HEK293 (cell line): ENCODE data around the gene MXI1.

Experiments used
- BCL11A ChIP-seq: fragments of 450-650 bp; formaldehyde crosslinking; IDR thresholded peaks from 2 replicates; pipeline ENCODE4 v1.5.1; 2016; ENCODE audit warnings: low read depth, missing biosample characterization, missing genetic modification characterization
- RBAK ChIP-seq: fragments of 450-650 bp; formaldehyde crosslinking; IDR thresholded peaks from 2 replicates; pipeline ENCODE4 v1.5.1; 2016; ENCODE audit warnings: missing biosample characterization, missing genetic modification characterization
- ZBTB20 ChIP-seq: fragments of 450-650 bp; formaldehyde crosslinking; IDR thresholded peaks from 2 replicates; pipeline ENCODE4 v1.5.1; 2016; ENCODE audit warnings: missing biosample characterization, missing genetic modification characterization
- ZBTB48 ChIP-seq: fragments of 450-650 bp; formaldehyde crosslinking; IDR thresholded peaks from 2 replicates; pipeline ENCODE4 v1.5.1; 2016; ENCODE audit warnings: missing biosample characterization, missing genetic modification characterization
- ZFHX2 ChIP-seq: fragments of 450-650 bp; formaldehyde crosslinking; conservative IDR thresholded peaks from 2 replicates; pipeline ENCODE4 v1.5.1; 2016; ENCODE audit warnings: missing biosample characterization, missing genetic modification characterization
- ZFP3 ChIP-seq: fragments of 450-650 bp; formaldehyde crosslinking; IDR thresholded peaks from 2 replicates; pipeline ENCODE4 v1.5.1; 2016; ENCODE audit warnings: low read depth, missing biosample characterization, missing genetic modification characterization
- ZNF112 ChIP-seq: fragments of 450-650 bp; formaldehyde crosslinking; IDR thresholded peaks from 2 replicates; pipeline ENCODE4 v1.5.0; 2017; ENCODE audit warnings: missing biosample characterization, missing genetic modification characterization
- ZNF132 ChIP-seq: fragments of 450-650 bp; formaldehyde crosslinking; IDR thresholded peaks from 2 replicates; pipeline ENCODE4 v1.5.1; 2017; ENCODE audit warnings: missing biosample characterization, missing genetic modification characterization, borderline replicate concordance
- ZNF157 ChIP-seq: fragments of 450-650 bp; formaldehyde crosslinking; IDR thresholded peaks from 2 replicates; pipeline ENCODE4 v1.5.1; 2016; ENCODE audit warnings: missing biosample characterization, missing genetic modification characterization
- ZNF169 ChIP-seq: fragments of 450-650 bp; formaldehyde crosslinking; IDR thresholded peaks from 2 replicates; pipeline ENCODE4 v1.5.1; 2016; ENCODE audit warnings: missing biosample characterization, missing genetic modification characterization
- ZNF211 ChIP-seq: fragments of 450-650 bp; formaldehyde crosslinking; IDR thresholded peaks from 2 replicates; pipeline ENCODE4 v1.5.1; 2016; ENCODE audit warnings: low read depth, missing biosample characterization, missing genetic modification characterization
- ZNF223 ChIP-seq: fragments of 450-650 bp; formaldehyde crosslinking; IDR thresholded peaks from 2 replicates; pipeline ENCODE4 v1.5.1; 2016; ENCODE audit warnings: missing biosample characterization, missing genetic modification characterization
- ZNF24 ChIP-seq: fragments of 450-650 bp; formaldehyde crosslinking; IDR thresholded peaks from 2 replicates; pipeline ENCODE4 v1.5.1; 2016; ENCODE audit warnings: missing biosample characterization, missing genetic modification characterization
- ZNF416 ChIP-seq: fragments of 450-650 bp; formaldehyde crosslinking; IDR thresholded peaks from 2 replicates; pipeline ENCODE4 v1.5.1; 2016; ENCODE audit warnings: missing biosample characterization, missing genetic modification characterization
- ZNF426 ChIP-seq: fragments of 450-650 bp; formaldehyde crosslinking; IDR thresholded peaks from 2 replicates; pipeline ENCODE4 v1.5.1; 2017; ENCODE audit warnings: missing biosample characterization, missing genetic modification characterization, mild to moderate bottlenecking, inconsistent platforms, moderate library complexity
- ZNF510 ChIP-seq: fragments of 450-650 bp; formaldehyde crosslinking; IDR thresholded peaks from 2 replicates; pipeline ENCODE4 v1.5.1; 2018; ENCODE audit warnings: mild to moderate bottlenecking, missing genetic modification characterization, missing biosample characterization; ENCODE audit not compliant: insufficient replicate concordance
- ZNF660 ChIP-seq: fragments of 450-650 bp; IDR thresholded peaks from 2 replicates; pipeline ENCODE4 v1.5.1; 2018; ENCODE audit warnings: missing biosample characterization, mild to moderate bottlenecking, missing genetic modification characterization
- ZNF664 ChIP-seq: fragments of 450-650 bp; formaldehyde crosslinking; IDR thresholded peaks from 2 replicates; pipeline ENCODE4 v1.5.1; 2016; ENCODE audit warnings: missing biosample characterization, missing genetic modification characterization
- ZNF76 ChIP-seq: fragments of 450-650 bp; formaldehyde crosslinking; IDR thresholded peaks from 2 replicates; pipeline ENCODE4; 2016; ENCODE audit warnings: low read depth, missing biosample characterization, missing genetic modification characterization, borderline replicate concordance
- TF ChIP-seq, protein P1 (sequence below): fragments of 450-650 bp; IDR thresholded peaks from 2 replicates; pipeline ENCODE4 v1.5.1; 2018; ENCODE audit warnings: missing biosample characterization, missing genetic modification characterization
- TF ChIP-seq, protein P2 (sequence below): fragments of 450-650 bp; formaldehyde crosslinking; IDR thresholded peaks from 2 replicates; pipeline ENCODE4 v1.5.1; 2016; ENCODE audit warnings: missing biosample characterization, missing genetic modification characterization, borderline replicate concordance
- TF ChIP-seq, protein P3 (sequence below): fragments of 450-650 bp; formaldehyde crosslinking; IDR thresholded peaks from 2 replicates; pipeline ENCODE4 v1.5.0; 2017; ENCODE audit warnings: missing biosample characterization, missing genetic modification characterization, borderline replicate concordance
- TF ChIP-seq, protein P4 (sequence below): fragments of 450-650 bp; formaldehyde crosslinking; optimal IDR thresholded peaks from 2 replicates; pipeline ENCODE3; 2016; ENCODE audit warnings: missing biosample characterization, mild to moderate bottlenecking, missing genetic modification characterization
- TF ChIP-seq, protein P5 (sequence below): fragments of 450-650 bp; formaldehyde crosslinking; IDR thresholded peaks from 2 replicates; pipeline ENCODE4 v1.5.1; 2016; ENCODE audit warnings: missing biosample characterization, missing genetic modification characterization
- TF ChIP-seq, protein P6 (sequence below): fragments of 450-650 bp; formaldehyde crosslinking; IDR thresholded peaks from 2 replicates; pipeline ENCODE4 v1.5.1; 2016; ENCODE audit warnings: missing biosample characterization, missing genetic modification characterization

The MXI1 gene

DNA sequence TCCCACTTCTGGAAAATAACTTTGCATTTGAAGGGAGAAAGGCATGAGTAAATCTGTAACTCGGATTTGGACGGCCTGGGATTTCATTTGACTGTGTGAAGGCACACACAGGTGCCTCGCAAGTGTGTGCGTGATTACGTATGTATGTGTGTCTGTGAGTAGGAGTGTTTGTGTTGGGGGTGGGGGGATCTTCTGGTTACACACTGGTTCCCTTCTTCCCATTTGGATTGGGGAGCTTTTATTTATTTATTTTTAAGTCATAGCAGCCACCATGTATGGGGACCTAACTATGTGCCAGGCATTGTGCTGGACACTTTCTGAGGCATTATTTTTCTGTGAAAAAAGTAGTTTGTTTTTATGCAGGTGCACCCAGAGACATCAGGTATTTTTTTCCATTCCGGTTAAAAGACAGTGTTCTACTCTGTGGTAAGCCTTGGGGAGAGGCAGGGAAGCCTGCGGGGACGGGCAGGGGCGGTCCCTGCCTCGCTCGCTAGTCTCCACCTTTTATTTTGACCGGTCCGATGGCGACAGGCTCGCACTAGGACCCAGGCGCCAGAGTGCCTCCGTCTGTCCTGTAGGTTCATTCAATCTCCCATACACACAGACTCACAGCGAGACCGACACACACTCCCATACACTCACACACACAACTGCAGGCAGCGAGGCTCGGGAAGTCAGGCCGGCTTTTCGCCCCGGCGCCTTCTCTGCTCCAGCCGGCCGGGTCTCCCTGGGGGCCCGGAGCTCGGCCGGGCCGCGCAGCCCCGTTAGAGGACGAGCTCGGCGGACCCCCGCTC, at the start of gene MXI1 (continued):
- TF ChIP-seq, protein P1, sequence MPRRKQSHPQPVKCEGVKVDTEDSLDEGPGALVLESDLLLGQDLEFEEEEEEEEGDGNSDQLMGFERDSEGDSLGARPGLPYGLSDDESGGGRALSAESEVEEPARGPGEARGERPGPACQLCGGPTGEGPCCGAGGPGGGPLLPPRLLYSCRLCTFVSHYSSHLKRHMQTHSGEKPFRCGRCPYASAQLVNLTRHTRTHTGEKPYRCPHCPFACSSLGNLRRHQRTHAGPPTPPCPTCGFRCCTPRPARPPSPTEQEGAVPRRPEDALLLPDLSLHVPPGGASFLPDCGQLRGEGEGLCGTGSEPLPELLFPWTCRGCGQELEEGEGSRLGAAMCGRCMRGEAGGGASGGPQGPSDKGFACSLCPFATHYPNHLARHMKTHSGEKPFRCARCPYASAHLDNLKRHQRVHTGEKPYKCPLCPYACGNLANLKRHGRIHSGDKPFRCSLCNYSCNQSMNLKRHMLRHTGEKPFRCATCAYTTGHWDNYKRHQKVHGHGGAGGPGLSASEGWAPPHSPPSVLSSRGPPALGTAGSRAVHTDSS (tag by site-specific recombination) = no peak
- no peak for TF ChIP-seq ZNF416 (tag by site-specific recombination)
- TF ChIP-seq ZNF660 (tag by site-specific recombination) = peak; percentile 96
- TF ChIP-seq ZNF510 (tag by site-specific recombination) = no peak
- peak; percentile 79 for TF ChIP-seq BCL11A (tag by site-specific recombination)
- 0 out of 2 replicates have a peak, but pooled peaks have one; percentile 48 for TF ChIP-seq ZFHX2 (tag by site-specific recombination)
- TF ChIP-seq, protein P2, sequence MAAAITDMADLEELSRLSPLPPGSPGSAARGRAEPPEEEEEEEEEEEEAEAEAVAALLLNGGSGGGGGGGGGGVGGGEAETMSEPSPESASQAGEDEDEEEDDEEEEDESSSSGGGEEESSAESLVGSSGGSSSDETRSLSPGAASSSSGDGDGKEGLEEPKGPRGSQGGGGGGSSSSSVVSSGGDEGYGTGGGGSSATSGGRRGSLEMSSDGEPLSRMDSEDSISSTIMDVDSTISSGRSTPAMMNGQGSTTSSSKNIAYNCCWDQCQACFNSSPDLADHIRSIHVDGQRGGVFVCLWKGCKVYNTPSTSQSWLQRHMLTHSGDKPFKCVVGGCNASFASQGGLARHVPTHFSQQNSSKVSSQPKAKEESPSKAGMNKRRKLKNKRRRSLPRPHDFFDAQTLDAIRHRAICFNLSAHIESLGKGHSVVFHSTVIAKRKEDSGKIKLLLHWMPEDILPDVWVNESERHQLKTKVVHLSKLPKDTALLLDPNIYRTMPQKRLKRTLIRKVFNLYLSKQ (tag by site-specific recombination) = no peak
- TF ChIP-seq ZNF132 (tag by site-specific recombination) = no peak
- TF ChIP-seq, protein P3, sequence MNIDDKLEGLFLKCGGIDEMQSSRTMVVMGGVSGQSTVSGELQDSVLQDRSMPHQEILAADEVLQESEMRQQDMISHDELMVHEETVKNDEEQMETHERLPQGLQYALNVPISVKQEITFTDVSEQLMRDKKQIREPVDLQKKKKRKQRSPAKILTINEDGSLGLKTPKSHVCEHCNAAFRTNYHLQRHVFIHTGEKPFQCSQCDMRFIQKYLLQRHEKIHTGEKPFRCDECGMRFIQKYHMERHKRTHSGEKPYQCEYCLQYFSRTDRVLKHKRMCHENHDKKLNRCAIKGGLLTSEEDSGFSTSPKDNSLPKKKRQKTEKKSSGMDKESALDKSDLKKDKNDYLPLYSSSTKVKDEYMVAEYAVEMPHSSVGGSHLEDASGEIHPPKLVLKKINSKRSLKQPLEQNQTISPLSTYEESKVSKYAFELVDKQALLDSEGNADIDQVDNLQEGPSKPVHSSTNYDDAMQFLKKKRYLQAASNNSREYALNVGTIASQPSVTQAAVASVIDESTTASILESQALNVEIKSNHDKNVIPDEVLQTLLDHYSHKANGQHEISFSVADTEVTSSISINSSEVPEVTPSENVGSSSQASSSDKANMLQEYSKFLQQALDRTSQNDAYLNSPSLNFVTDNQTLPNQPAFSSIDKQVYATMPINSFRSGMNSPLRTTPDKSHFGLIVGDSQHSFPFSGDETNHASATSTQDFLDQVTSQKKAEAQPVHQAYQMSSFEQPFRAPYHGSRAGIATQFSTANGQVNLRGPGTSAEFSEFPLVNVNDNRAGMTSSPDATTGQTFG (tag by site-specific recombination) = no peak
- no peak for TF ChIP-seq ZNF211 (tag by site-specific recombination)
- TF ChIP-seq, protein P4, sequence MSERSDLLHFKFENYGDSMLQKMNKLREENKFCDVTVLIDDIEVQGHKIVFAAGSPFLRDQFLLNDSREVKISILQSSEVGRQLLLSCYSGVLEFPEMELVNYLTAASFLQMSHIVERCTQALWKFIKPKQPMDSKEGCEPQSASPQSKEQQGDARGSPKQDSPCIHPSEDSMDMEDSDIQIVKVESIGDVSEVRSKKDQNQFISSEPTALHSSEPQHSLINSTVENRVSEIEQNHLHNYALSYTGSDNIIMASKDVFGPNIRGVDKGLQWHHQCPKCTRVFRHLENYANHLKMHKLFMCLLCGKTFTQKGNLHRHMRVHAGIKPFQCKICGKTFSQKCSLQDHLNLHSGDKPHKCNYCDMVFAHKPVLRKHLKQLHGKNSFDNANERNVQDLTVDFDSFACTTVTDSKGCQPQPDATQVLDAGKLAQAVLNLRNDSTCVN = peak; percentile 95
- peak; percentile 84 for TF ChIP-seq ZNF24 (tag by site-specific recombination)
- TF ChIP-seq ZBTB20 = peak; percentile 80
- peak; percentile 25; the same call in 1 of the 2 replicates for TF ChIP-seq ZNF664 (tag by site-specific recombination)
- TF ChIP-seq ZNF76 = peak; percentile 84; the same call in 1 of the 2 replicates
- TF ChIP-seq ZNF157 (tag by site-specific recombination) = no peak
- TF ChIP-seq ZNF223 = no peak
- TF ChIP-seq RBAK (tag by site-specific recombination) = no peak
- no peak for TF ChIP-seq ZNF169 (tag by site-specific recombination)
- TF ChIP-seq ZNF112 = no peak
- no peak for TF ChIP-seq ZNF426 (tag by site-specific recombination)
- no peak for TF ChIP-seq ZFP3
- TF ChIP-seq, protein P5, sequence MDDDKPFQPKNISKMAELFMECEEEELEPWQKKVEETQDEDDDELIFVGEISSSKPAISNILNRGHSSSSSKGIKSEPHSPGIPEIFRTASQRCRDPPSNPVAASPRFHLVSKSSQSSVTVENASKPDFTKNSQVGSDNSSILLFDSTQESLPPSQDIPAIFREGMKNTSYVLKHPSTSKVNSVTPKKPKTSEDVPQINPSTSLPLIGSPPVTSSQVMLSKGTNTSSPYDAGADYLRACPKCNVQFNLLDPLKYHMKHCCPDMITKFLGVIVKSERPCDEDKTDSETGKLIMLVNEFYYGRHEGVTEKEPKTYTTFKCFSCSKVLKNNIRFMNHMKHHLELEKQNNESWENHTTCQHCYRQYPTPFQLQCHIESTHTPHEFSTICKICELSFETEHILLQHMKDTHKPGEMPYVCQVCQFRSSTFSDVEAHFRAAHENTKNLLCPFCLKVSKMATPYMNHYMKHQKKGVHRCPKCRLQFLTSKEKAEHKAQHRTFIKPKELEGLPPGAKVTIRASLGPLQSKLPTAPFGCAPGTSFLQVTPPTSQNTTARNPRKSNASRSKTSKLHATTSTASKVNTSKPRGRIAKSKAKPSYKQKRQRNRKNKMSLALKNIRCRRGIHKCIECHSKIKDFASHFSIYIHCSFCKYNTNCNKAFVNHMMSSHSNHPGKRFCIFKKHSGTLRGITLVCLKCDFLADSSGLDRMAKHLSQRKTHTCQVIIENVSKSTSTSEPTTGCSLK (tag by site-specific recombination) = no peak
- TF ChIP-seq, protein P6, sequence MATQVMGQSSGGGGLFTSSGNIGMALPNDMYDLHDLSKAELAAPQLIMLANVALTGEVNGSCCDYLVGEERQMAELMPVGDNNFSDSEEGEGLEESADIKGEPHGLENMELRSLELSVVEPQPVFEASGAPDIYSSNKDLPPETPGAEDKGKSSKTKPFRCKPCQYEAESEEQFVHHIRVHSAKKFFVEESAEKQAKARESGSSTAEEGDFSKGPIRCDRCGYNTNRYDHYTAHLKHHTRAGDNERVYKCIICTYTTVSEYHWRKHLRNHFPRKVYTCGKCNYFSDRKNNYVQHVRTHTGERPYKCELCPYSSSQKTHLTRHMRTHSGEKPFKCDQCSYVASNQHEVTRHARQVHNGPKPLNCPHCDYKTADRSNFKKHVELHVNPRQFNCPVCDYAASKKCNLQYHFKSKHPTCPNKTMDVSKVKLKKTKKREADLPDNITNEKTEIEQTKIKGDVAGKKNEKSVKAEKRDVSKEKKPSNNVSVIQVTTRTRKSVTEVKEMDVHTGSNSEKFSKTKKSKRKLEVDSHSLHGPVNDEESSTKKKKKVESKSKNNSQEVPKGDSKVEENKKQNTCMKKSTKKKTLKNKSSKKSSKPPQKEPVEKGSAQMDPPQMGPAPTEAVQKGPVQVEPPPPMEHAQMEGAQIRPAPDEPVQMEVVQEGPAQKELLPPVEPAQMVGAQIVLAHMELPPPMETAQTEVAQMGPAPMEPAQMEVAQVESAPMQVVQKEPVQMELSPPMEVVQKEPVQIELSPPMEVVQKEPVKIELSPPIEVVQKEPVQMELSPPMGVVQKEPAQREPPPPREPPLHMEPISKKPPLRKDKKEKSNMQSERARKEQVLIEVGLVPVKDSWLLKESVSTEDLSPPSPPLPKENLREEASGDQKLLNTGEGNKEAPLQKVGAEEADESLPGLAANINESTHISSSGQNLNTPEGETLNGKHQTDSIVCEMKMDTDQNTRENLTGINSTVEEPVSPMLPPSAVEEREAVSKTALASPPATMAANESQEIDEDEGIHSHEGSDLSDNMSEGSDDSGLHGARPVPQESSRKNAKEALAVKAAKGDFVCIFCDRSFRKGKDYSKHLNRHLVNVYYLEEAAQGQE = no peak
- peak; percentile 73 for TF ChIP-seq ZBTB48
